Measurements from ENCODE around the gene MAN2A2.
"Not testable (repeated sequence)": the region's sequence is repeated elsewhere in the genome, so short reads cannot be mapped to it uniquely, and the experiment has no call there.

Gene MAN2A2

GRCh38 chr15:90884719-90885431 lies 18.2 kb upstream of the MAN2A2 start:
- no peak for DNase-seq

DNA sequence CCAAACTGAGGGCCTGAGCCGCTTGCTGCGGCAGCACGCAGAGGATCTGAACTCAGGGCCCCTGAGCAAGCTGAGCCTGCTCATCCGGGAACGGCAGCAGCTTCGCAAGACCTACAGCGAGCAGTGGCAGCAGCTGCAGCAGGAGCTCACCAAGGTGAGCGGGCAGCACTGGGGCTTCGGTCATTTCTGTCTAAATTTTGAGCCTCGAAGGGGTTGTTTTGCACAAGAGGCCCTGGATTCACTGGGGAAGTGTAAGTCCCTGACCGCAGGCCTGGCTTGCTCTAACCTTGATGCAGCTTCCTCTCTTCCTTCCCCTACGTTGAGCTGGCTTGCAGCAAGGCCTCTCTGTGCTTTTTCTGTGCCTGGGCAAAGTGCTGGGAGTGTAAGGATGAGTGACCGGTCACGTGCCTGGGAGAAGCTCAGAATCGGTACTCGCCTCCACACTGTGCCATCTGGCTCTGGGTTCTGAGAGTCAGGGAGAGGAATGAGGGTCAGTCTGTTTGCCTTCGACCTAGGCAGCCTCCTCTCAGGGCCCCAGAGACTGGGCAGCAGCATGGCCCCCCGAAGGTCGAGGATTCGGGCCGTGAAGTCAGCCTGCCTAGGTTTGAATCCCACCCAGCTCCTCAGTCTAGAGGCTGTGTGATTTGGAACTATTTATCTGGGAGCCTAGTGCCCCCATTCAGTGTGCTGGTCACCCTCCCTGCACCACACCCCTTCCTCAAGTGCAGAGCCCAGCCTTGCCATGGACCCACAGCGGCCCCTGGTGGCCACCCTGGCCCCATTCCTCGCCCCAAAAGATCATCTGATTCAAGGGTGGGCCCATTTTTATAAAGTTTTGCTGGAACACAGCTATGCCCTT lies 17.4 kb upstream of the MAN2A2 start:
- DNase-seq: peak; percentile 84

- no peak for DNase-seq
Observed at GRCh38 chr15:90886291-90886614, 16.8 kb upstream of the MAN2A2 start.

DNA sequence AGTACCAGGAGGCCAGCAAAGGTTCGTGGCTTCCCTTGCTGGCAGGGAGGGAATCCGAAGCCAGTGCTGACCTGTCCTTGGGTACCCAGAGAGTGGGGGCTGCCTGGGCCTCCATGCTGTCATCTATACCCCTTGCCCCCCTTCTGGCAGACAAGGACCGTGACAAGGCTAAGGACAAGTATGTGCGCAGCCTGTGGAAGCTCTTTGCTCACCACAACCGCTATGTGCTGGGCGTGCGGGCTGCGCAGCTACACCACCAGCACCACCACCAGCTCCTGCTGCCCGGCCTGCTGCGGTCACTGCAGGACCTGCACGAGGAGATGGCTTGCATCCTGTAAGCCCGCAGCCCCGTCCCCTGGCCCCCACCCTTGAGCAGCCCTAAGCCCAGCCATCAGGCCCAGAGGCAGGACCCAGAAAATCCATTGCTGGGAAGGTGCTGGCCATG lies 16.0 kb upstream of the MAN2A2 start:
- no peak for DNase-seq

DNA sequence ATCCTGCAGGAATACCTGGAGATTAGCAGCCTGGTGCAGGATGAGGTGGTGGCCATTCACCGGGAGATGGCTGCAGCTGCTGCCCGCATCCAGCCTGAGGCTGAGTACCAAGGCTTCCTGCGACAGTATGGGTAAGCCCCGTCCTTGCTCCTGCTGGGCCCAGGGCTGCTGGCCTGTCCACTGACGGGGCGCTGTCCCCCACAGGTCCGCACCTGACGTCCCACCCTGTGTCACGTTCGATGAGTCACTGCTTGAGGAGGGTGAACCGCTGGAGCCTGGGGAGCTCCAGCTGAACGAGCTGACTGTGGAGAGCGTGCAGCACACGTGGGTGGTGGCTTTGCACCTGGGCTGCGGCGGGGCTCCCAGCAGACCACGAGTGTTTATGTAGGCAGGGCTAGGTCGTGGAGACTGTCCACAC lies 13.8 kb upstream of the MAN2A2 start:
- DNase-seq: no peak

GRCh38 chr15:90889736-90890456 lies 13.2 kb upstream of the MAN2A2 start:
- no peak for DNase-seq

GRCh38 chr15:90890839-90891238 lies 12.3 kb upstream of the MAN2A2 start:
- DNase-seq: no peak

- DNase-seq: no peak
Observed at GRCh38 chr15:90891346-90891949, 11.7 kb upstream of the MAN2A2 start.

DNA sequence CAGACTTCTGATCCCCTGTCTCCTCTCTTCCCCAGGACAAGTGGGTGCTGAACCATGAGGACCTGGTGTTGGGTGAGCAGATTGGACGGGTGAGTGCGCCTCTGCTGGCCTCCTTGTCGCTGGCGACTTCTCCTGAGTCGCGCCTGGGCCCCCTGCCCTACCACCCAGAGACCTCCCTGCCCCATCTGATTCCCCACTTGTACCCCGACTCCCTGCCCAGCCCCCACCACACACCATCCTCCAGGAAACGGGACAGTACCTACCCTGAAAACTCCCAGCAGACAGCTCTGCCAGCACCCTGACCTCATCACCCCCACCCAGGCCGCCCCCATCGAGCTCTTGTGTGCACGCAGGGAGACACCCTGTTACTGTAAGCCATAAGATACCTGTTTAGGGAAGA lies 11.1 kb upstream of the MAN2A2 start:
- no peak for DNase-seq

DNA sequence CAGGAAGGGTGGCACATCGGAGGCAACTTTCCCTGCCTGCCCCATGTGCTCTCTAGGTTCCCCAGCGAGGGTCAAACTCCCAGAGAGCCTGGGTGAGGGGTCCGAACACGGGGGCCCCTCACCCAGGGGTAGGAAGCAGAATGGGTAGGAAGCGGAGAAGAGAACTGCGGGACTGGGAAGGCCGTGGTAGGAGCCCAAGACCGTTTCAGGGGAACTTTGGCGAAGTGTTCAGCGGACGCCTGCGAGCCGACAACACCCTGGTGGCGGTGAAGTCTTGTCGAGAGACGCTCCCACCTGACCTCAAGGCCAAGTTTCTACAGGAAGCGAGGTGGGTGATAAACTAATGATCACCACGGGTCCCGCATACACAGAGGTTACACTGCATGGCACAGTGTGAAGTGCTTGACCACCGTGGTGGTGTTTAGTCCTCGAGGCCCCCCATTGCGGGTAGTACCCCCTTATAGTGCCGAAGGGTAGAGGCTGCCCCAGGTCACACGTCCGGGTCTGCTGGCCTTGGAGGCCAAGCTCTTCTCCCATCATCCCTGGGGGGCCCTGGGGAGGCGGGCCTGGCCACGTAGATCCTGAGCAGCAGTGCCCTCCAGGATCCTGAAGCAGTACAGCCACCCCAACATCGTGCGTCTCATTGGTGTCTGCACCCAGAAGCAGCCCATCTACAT lies 10.5 kb upstream of the MAN2A2 start:
- no peak for DNase-seq

- no peak for DNase-seq
Observed at GRCh38 chr15:90893175-90894090, 9.7 kb upstream of the MAN2A2 start.

DNA sequence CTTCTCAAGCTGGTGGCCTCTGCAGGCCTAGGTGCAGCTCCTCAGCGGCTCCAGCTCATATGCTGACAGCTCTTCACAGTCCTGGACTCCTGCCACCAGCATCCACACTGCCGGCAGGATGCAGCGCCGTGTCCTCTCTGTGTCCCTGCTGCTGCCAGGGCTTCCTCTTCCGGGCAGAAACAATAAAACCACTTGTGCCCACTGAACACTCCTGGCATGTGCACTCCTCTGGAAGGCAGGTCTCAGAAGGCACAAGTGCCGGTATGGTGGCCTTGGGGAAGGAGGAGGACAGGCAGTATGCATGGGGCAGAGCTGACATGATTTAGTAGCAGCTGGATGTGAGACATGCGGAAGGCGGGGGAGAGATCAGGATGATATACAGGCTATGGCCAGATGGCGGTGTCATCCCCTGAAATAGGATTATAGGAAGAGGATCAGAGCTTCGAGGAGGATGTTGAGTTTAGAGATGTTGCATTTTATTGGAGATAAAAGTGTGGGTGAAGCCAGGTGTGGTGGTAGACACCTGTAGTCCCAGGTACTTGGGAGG lies 7.5 kb upstream of the MAN2A2 start:
- DNase-seq: no peak

DNA sequence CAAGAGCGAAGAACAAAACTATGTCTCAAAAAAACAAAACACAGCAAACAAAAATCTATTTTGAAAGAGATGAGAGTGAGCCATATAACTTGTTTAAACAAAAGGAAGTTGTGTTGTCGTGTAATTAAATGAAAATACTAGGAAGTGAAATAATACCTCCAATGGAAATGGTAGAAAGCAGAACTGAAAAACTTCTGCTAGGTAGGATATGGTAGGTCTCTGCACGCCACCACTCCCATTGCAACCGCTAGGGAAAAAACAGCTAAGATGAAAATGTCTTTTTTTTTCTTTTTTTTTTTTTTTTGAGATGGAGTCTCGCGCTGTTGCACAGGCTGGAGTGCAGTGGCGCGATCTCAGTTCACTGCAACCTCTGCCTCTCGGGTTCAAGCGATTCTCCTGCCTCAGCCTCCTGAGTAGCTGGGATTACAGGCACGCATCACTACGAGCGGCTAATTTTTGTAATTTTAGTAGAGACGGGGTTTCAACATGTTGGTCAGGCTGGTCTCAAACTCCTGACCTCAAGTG lies 5.9 kb upstream of the MAN2A2 start:
- not testable (repeated sequence) for DNase-seq

DNA sequence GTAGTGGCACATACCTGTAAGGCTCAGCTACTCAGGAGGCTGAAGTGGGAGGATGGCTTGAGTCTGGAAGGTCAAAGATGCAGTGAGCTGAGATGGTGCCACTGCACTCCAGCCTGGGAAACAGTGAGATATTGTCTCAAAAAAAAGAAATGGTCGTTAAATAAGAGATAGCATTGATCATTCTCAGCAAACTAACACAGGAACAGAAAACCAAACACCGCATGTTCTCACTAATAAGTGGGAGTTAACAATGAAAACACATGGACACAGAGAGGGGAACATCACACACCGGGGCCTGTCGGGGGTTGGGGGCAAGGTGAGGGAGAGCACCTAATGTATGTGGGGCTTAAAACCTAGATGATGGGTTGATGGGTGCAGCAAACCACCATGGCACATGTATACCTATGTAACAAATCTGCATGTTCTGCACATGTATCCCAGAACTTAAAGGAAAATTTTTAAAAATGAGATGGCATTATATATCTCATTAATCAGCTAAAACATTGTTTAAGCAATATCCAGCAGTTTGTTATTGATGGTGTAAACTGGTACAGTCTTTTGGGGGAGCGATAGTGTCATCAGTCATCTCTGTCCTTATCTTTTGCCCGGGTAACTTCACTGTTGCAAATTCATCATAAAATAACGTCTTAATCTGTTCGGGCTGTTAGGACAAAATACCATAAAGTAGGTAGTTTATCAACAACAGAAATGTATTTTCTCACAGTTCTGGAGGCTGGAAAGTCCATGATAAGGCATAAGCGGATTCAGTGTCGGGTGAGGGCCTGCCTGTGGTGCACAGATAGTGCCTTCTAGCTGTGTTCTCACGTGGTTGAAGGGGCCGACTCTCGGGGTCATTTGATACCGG lies 1.7 kb upstream of the MAN2A2 start:
- DNase-seq: no peak

DNA sequence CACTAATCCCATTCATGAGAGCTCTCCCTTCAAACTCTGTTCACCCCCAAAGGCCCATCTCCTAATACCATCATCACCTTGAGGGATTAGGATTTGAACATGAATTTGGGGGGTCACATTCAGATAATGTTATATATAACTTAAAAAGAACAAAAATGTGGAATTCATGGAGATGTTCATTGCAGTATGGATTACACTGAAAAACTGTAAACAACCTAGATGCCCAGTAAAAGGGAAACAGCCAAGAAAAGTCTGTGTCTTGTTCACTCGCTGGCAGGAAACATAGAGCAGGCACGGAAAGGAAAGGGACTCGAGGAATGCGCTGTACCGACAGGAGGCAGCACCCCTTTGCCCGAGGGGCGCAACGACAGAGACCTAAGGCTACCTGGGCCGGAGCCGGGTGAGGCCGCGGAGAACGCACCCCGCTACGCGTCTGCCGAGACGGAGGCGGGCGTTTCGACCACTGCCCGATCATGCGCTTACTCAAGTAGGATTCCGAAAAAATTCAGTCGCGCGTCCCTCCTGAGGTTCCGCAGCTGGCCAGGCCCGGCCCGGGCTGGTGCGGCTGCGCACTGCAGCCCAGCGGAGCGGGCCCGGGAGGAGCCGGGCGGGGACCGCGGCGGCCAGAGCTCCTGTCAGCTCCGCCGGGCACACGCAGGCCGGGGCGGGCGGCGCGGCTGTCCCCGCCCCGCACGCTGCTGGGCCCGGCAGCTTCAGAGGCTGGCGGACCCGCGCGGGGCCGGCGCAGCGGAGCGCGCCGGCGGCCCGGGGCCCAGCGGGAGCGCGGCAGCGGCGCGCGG lies 862 bp upstream of the MAN2A2 start:
- DNase-seq: peak; percentile 74

GRCh38 chr15:90903733-90904536 lies 833 bp downstream of the MAN2A2 start:
- no peak for DNase-seq

GRCh38 chr15:90904746-90905145 lies 1.6 kb downstream of the MAN2A2 start:
- no peak for DNase-seq
